ENCODE results near the gene FBXL19.
A peak's percentile ranks its signal among the peaks of the same experiment; 100 is the strongest.

FBXL19 gene

GRCh38 chr16:30947541-30947858 lies 24.1 kb downstream of the FBXL19 start:
- H3K4me3 ChIP-seq (ENCODE audit: low read depth, low read length): no peak overlapping the region
- DNase-seq (ENCODE audit: low read depth): no peak
- no peak for TF ChIP-seq CTCF (IDR thresholded peaks at IDR 0.05; ENCODE audit: low read depth, low read length, missing control alignments)

- no peak for DNase-seq (ENCODE audit: low read depth)
Observed at GRCh38 chr16:30947859-30948666, 24.7 kb downstream of the FBXL19 start.

GRCh38 chr16:30948667-30949649 lies 25.6 kb downstream of the FBXL19 start, which contains the start of gene ORAI3:
ORAI3 (plus strand) TSS chr16:30949068; CDS start chr16:30949290, 222 bp downstream.
- H3K4me3 ChIP-seq (ENCODE audit: low read depth, low read length): peak within 1 kb of the TSS; percentile 84
- TF ChIP-seq CTCF (IDR thresholded peaks at IDR 0.05; ENCODE audit: low read depth, low read length, missing control alignments): no peak
- no peak for DNase-seq (ENCODE audit: low read depth)

More at GRCh38 chr16:30947859-30948666, 24.7 kb downstream of the FBXL19 start:
- peak overlapping the region; percentile 84 for H3K4me3 ChIP-seq (ENCODE audit: low read depth, low read length)
- TF ChIP-seq CTCF (IDR thresholded peaks at IDR 0.05; ENCODE audit: low read depth, low read length, missing control alignments): no peak

GRCh38 chr16:30949650-30950515 lies 26.5 kb downstream of the FBXL19 start:
- peak; percentile 45 for TF ChIP-seq CTCF (IDR thresholded peaks at IDR 0.05; ENCODE audit: low read depth, low read length, missing control alignments)
- DNase-seq (ENCODE audit: low read depth): no peak
- peak overlapping the region; percentile 84 for H3K4me3 ChIP-seq (ENCODE audit: low read depth, low read length)

GRCh38 chr16:30950516-30951065 lies 27.2 kb downstream of the FBXL19 start:
- peak overlapping the region; percentile 84 for H3K4me3 ChIP-seq (ENCODE audit: low read depth, low read length)
- TF ChIP-seq CTCF (IDR thresholded peaks at IDR 0.05; ENCODE audit: low read depth, low read length, missing control alignments): no peak
- no peak for DNase-seq (ENCODE audit: low read depth)

- DNase-seq (ENCODE audit: low read depth): no peak
- no peak overlapping the region for H3K4me3 ChIP-seq (ENCODE audit: low read depth, low read length)
- no peak for TF ChIP-seq CTCF (IDR thresholded peaks at IDR 0.05; ENCODE audit: low read depth, low read length, missing control alignments)
Observed at GRCh38 chr16:30951193-30951592, 27.8 kb downstream of the FBXL19 start.

All from GM12864 (cell line).